C1 segment of cervical spinal cord (tissue), 14 donors: ENCODE results near the gene EPM2A.
A peak's percentile ranks its signal among the peaks of the same experiment; 100 is the strongest.
"Not testable (repeated sequence)": the region's sequence is repeated elsewhere in the genome, so short reads cannot be mapped to it uniquely, and the experiment has no call there.

Source experiments
- DNase-seq, 14 donors: peaks; one replicate each; lab custom pipeline; 2025; lab: John Stamatoyannopoulos, UW

EPM2A gene

DNA sequence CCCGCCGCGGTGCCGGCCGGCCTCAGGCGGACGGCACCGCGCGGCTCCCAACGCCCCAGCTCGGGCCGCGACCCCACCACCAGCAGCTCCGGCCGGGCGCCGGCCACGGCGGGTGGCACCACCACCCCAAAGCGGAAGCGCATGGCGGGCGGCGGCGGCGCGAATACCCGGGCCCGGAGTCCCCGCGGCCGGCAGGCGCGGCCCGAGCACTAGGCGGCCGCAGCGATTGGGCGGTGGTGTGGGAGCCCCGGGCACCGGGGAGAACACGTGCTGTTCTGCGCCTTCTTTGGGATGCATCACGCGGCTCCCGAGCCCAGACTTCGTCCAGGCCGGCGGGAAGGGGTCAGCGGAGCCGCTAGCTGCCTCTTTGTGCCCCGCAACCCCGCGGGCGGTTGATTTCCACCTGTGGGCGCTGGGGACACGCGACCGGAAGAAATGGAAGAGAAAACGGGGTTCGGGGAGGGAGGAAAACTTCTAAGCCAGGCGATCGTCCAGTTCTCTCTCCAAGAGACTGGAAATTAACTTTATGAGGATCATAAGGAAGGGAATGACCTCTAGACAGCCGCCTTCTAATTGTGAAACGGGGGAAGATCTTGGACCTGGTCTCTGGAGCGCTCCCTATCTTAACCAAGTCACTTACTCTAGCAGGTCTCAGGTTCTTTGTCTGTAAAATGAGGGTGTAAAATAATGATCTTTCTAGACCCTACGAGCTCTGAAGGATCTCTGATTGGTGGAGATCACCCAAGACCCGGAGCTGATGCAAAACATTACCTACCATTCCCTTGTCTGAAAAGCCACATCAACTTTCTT lies at the start of gene EPM2A:
Gene EPM2A, minus strand, starts transcription at position 165 of the 810 bp plus-strand sequence. Its CDS starts 22 bp downstream, at position 143.
- DNase-seq: peak; percentile 24 to 94 (median 83)

- no peak for DNase-seq
These were observed 49.4 kb upstream of the EPM2A start for GRCh38 chr6:145784683-145785082.

GRCh38 chr6:145783796-145784195 lies 48.5 kb upstream of the EPM2A start:
- DNase-seq: no peak

DNA sequence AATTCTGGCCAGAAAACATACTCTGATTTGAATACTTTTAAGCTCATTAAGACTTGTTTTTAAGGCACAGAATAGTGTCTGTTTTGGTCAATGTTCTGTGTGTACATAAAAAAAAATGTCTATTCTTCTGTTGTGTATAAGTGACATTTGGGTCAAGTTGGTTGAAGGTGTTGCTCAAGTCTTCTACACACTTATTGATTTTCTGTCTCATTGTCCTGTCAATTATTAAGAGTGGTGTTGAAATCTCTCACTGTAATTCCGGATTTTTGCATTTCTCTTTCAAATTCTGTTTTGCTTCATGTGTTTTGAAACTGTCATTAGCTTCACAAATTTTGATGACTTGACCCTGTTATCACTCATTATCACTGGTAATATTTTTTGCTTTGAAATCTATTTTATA lies 37.5 kb upstream of the EPM2A start:
- DNase-seq: no peak

DNA sequence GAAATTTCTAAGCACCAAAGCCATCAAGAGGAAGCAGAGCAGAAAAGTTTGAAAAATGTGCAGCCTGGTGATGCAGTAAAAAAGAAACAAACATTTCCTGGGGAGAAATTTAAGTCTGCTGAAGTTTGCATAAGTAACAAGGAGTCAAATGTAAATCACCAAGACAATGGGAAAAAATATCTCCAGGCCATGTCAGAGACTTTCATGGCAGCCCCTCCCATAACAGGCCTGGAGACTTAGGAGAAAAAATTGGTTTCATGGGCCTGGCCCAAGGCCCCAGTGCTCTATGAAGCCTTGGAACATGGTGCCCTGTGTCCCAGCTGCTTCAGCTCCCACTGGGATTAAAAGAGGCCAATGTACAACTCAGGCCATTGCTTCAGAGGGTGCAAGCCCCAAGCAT lies 30.1 kb upstream of the EPM2A start:
- DNase-seq: no peak

GRCh38 chr6:145763742-145764141 lies 28.4 kb upstream of the EPM2A start:
- DNase-seq: no peak

GRCh38 chr6:145761584-145761983 lies 26.3 kb upstream of the EPM2A start:
- no peak for DNase-seq

DNA sequence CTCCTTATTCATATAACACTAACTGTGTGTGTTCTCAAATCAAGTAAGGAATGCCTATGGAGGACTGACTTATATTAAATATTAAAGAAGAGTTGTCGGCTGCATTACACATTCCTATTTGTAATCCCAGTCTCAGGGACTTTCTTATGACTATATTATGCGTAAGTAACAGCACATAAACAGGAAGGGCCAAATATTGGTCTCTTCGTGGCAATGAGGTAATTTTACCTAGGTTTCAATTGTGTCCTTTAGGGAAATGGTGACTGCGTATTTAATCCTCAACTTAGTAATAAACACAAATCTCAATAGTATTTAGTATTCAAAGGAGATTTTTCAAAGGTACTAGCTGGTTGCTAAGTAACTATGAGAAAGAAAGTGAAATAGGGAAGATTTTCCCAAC lies 22.8 kb upstream of the EPM2A start:
- DNase-seq: no peak

GRCh38 chr6:145756170-145756662 lies 20.9 kb upstream of the EPM2A start:
- DNase-seq: no peak

DNA sequence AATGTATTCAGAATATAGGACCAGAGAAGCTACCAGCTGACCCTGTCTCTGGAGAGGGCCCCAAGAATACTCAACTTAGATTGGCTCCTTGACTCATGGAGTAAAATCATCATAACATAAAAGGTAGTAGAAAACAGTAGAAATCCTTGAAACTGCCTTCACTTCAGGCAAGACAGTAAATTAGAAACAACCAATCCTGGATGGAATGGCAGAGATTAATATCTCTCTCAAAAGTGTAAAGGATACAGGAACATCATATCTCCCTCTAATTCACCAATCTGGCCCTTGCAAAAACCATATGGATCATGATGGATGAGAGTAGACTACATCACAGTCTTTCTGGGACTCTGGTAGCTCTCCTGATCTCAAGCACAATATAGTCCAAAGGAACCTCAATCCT lies 20.4 kb upstream of the EPM2A start:
- no peak for DNase-seq

GRCh38 chr6:145752638-145753037 lies 17.3 kb upstream of the EPM2A start:
- no peak for DNase-seq

GRCh38 chr6:145749632-145750031 lies 14.3 kb upstream of the EPM2A start:
- DNase-seq: no peak

GRCh38 chr6:145745861-145746260 lies 10.5 kb upstream of the EPM2A start:
- DNase-seq: no peak

GRCh38 chr6:145744619-145745018 lies 9.3 kb upstream of the EPM2A start:
- DNase-seq: no peak

DNA sequence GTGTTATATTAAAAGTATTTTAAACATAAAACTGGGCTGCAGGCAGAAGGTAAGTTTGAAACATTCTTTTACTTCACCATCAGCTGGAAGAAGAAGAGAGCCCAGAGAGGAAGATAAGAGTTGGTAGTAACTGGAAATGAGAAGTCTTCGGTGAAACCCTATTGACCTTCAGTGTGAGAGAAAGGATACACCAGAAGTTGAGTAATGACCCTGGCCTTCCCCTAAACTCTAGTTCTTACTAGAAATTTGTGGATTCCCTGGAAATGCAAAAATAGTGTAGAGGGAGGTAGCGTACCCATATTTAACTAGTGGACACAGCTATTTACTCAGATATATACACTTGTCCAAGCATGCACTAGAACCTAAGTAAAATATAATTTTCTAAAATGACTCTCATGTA lies 8.0 kb upstream of the EPM2A start:
- DNase-seq: no peak

GRCh38 chr6:145742472-145742871 lies 7.2 kb upstream of the EPM2A start:
- DNase-seq: not testable (repeated sequence)

DNA sequence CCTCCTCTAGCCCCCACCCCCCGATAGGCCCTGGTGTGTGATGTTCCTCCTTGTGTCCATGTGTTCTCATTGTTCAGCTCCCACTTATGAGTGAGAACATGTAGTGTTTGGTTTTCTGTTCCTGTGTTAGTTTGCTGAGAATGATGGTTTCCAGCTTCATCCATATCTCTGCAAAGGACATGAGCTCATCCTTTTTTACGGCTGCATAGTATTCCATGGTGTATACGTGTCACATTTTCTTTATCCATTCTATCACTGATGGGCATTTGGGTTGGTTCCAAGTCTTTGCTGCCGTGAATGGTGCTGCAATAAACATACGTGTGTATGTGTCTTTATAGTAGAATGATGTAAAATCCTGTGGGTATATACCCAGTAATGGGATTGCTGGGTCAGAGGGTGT lies 4.4 kb upstream of the EPM2A start:
- not testable (repeated sequence) for DNase-seq

GRCh38 chr6:145738265-145738664 lies 2.9 kb upstream of the EPM2A start:
- DNase-seq: no peak

DNA sequence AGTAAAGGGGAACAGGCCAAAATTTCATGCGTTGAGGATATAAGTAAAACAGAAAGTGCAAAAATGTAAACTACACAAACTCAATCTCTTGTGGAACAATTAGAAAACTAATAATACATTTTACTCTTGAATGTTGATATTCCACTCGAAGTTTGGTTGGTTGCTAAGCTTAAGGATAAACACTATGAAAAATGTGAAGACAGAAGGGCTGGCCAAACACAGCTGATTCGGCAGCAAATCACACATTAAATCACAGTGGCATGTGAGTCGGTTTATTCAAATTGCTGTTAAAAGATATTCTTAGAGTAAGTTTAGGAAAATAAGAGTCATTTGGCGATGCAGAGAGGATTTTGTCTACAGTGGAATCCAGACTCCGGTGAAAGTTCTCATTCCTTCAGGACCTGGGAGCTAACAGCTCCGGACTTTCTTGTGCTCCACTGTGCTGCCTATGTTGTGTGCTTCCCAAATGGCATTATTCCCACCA lies 1.4 kb upstream of the EPM2A start:
- peak in 2 of 14 donors; percentile 2 to 4 for DNase-seq

- peak; percentile 30 to 95 (median 88) for DNase-seq
These were observed 599 bp downstream of the EPM2A start for GRCh38 chr6:145734486-145735355.

DNA sequence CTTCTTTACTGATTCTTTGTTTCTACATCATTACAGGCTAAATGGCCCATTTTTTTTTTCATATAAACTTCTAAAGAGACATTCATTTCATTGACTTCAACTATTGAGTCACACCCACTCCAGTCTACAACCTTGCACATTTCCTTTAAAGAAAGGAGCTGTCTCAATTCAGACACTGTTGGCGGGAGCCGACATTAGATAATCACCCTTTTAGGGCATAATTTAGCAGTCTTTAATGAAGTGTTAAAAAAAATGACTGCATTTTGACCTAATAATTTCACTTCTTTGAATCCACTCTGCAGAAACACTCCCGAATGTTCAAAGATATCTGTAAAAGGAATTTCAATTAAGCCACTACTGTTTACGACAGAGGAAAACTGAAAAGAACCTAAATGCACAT lies 1.5 kb downstream of the EPM2A start:
- no peak for DNase-seq

GRCh38 chr6:145733207-145733606 lies 2.1 kb downstream of the EPM2A start:
- DNase-seq: no peak
